Astrocyte (in vitro differentiated cells and primary cell): ENCODE measurements around the gene TMEM9. TPM values are rescaled to one million over a fixed set of nuclear protein-coding genes. Genes with fewer than 3 reads are reported as not detected.

ENCODE experiments used
- DNase-seq: peaks from one replicate; pipeline ENCODE4 v3.0.0-alpha.2; 2010; ENCODE audit warnings: low read depth
- FAIRE-seq: peaks from 2 replicates; lab custom pipeline; 2011; peaks lifted over from hg19 to GRCh38; lab: Jason Lieb, UNC
- H2AFZ ChIP-seq: 2 replicates; pipeline ENCODE4 v1.6.0; 2012; ENCODE audit warnings: low read depth, low read length, inconsistent platforms
- H3K27ac ChIP-seq: 2 replicates; pipeline ENCODE4 v1.5.1; 2011; ENCODE audit warnings: low read depth, low read length, inconsistent platforms
- H3K27me3 ChIP-seq: 2 replicates; pipeline ENCODE4 v1.6.0; 2011; ENCODE audit warnings: low read length, inconsistent platforms; ENCODE audit not compliant: insufficient read depth
- H3K36me3 ChIP-seq: 2 replicates; pipeline ENCODE4 v1.5.1; 2011; ENCODE audit warnings: low read length, inconsistent platforms; ENCODE audit not compliant: insufficient read depth
- H3K4me1 ChIP-seq: 2 replicates; pipeline ENCODE4 v1.5.1; 2011; ENCODE audit warnings: low read length, inconsistent platforms; ENCODE audit not compliant: insufficient read depth
- H3K4me2 ChIP-seq: 2 replicates; pipeline ENCODE4 v1.6.0; 2012; ENCODE audit warnings: low read length, inconsistent platforms
- H3K4me3 ChIP-seq: 2 replicates; pipeline ENCODE4 v1.5.1; 2011; ENCODE audit warnings: low read depth, mild to moderate bottlenecking, low read length, inconsistent platforms; ENCODE audit not compliant: insufficient read depth
- H3K79me2 ChIP-seq: 2 replicates; pipeline ENCODE4 v1.6.0; 2012; ENCODE audit warnings: mild to moderate bottlenecking, low read length, inconsistent platforms; ENCODE audit not compliant: insufficient read depth
- H3K9ac ChIP-seq: 2 replicates; pipeline ENCODE4 v1.6.0; 2012; ENCODE audit warnings: mild to moderate bottlenecking, low read length, inconsistent platforms
- H3K9me3 ChIP-seq: 2 replicates; pipeline ENCODE4 v1.5.1; 2012; ENCODE audit warnings: low read depth, mild to moderate bottlenecking, low read length, inconsistent platforms; ENCODE audit not compliant: insufficient read depth
- H4K20me1 ChIP-seq: 2 replicates; pipeline ENCODE4 v1.6.0; 2012; ENCODE audit warnings: low read length, inconsistent platforms; ENCODE audit not compliant: insufficient read depth
- H3K27ac Mint-ChIP-seq: one replicate; pipeline ENCODE4 v1.8.0; 2021; ENCODE audit warnings: mild to moderate bottlenecking, mixed read lengths; ENCODE audit not compliant: unreplicated experiment
- H3K27me3 Mint-ChIP-seq: one replicate; pipeline ENCODE4 v1.8.0; 2021; ENCODE audit warnings: low read depth, mixed read lengths; ENCODE audit not compliant: unreplicated experiment
- H3K36me3 Mint-ChIP-seq: one replicate; pipeline ENCODE4 v1.8.0; 2021; ENCODE audit warnings: low read depth, mixed read lengths; ENCODE audit not compliant: unreplicated experiment
- H3K4me1 Mint-ChIP-seq: one replicate; pipeline ENCODE4 v1.8.0; 2021; ENCODE audit warnings: low read depth, mixed read lengths; ENCODE audit not compliant: unreplicated experiment
- H3K4me3 Mint-ChIP-seq: one replicate; pipeline ENCODE4 v1.8.0; 2021; ENCODE audit warnings: mild to moderate bottlenecking, moderate library complexity, mixed read lengths; ENCODE audit not compliant: unreplicated experiment
- H3K9me3 Mint-ChIP-seq: one replicate; pipeline ENCODE4 v1.8.0; 2021; ENCODE audit warnings: mild to moderate bottlenecking, mixed read lengths; ENCODE audit not compliant: unreplicated experiment
- EZH2 ChIP-seq: IDR thresholded peaks from 2 replicates; pipeline ENCODE4 v1.6.1; 2012; ENCODE audit warnings: mild to moderate bottlenecking, low read length, inconsistent platforms; ENCODE audit not compliant: insufficient read depth
- total RNA-seq: library from RNA; stranded (reverse); gene quantifications from 2 replicates; pipeline ENCODE4 v1.2.1, GENCODE V29; 2021
- TF ChIP-seq, protein P1 (sequence below): IDR thresholded peaks from 2 replicates; pipeline ENCODE4 v1.5.1; 2011; ENCODE audit warnings: low read depth, mild to moderate bottlenecking, inconsistent platforms, low read length, moderate library complexity; ENCODE audit not compliant: insufficient read depth

Gene TMEM9
- total RNA-seq, 1 donor from 2014 or later, result 88.1 TPM

- H4K20me1 ChIP-seq, result no peaks in the 10 kb centered on the region
- Mint-ChIP-seq H3K4me3 (no peak overlapping the region), H3K4me1 (peaks cover 3% of the 10 kb centered on the region), H3K9me3 (peaks cover 1% of the 10 kb centered on the region), H3K27ac (no peak overlapping the region), H3K27me3 (peaks cover 8% of the 10 kb centered on the region), H3K36me3 (peaks cover 2% of the 10 kb centered on the region)
- TF ChIP-seq, protein P1, sequence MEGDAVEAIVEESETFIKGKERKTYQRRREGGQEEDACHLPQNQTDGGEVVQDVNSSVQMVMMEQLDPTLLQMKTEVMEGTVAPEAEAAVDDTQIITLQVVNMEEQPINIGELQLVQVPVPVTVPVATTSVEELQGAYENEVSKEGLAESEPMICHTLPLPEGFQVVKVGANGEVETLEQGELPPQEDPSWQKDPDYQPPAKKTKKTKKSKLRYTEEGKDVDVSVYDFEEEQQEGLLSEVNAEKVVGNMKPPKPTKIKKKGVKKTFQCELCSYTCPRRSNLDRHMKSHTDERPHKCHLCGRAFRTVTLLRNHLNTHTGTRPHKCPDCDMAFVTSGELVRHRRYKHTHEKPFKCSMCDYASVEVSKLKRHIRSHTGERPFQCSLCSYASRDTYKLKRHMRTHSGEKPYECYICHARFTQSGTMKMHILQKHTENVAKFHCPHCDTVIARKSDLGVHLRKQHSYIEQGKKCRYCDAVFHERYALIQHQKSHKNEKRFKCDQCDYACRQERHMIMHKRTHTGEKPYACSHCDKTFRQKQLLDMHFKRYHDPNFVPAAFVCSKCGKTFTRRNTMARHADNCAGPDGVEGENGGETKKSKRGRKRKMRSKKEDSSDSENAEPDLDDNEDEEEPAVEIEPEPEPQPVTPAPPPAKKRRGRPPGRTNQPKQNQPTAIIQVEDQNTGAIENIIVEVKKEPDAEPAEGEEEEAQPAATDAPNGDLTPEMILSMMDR, result no peak
- no peak for TF ChIP-seq EZH2
- H3K9ac ChIP-seq, result no peak overlapping the region
- H3K36me3 ChIP-seq, result no peaks in the 10 kb centered on the region
- H3K4me2 ChIP-seq, result no peak overlapping the region
- peaks cover 14% of the 10 kb centered on the region for H3K27me3 ChIP-seq
- no peak overlapping the region for H3K27ac ChIP-seq
- no peak overlapping the region for H2AFZ ChIP-seq
- H3K79me2 ChIP-seq, result no peaks in the 10 kb centered on the region
- H3K9me3 ChIP-seq, result no peaks in the 10 kb centered on the region
- H3K4me3 ChIP-seq, result no peak overlapping the region
- FAIRE-seq, result no peak
- DNase-seq, result no peak
- peaks cover 3% of the 10 kb centered on the region for H3K4me1 ChIP-seq
Measured at GRCh38 chr1:201169203-201169602, 14.9 kb upstream of the TMEM9 start.

DNA sequence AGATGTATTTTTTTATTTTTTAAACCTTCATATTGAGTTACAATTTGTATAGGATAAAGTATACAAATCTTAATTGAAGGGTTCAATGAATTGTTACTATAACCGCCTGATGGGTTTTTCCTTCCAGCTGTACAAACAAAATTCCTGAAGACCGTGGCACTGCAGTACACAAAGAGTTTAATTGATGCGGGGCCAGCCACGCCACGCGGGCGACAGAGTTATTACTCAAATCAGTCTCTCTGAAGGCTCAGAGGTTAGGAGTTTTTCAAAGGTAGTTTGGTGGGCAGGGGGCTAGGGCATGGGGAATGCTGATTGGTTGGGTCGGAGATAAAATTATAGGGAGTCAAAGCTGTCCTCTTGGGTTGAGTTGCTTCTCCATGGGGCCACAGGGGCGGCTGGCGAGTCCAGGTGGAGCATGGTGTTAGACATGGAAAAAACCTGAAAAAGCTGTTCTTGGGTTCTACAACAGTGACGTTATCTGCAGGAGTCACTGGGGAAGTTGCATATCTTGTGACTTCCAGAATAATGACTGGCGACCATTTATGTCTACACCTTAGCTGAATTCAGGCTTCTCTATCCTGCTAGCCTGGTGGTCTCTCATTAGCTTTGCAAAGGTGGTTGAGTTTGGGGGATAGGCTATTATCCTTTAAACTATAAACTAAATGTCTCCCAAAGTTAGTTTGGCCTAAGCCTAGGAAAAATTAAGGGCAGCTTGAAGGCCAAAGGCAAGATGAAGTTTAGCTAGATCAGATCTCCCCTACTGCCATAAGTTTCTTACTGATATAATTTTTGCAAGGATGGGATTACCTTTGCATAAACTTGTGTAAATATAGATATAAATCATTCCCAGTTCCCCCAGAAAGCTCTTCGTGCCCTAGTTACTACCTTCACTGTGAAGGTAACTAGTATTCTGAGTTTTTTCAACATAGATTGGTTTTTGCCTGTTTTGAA lies 13.0 kb upstream of the TMEM9 start:
- FAIRE-seq (no peak), DNase-seq (no peak)
- peaks cover 2% of the 10 kb centered on the region for H3K36me3 Mint-ChIP-seq
- no peak overlapping the region for H3K27ac Mint-ChIP-seq
- H3K4me1 Mint-ChIP-seq, result peaks cover 3% of the 10 kb centered on the region
- Histone ChIP-seq H4K20me1 (no peaks in the 10 kb centered on the region), H3K36me3 (no peaks in the 10 kb centered on the region), H3K4me3 (no peak overlapping the region), H3K4me2 (no peak overlapping the region), H3K27me3 (peaks cover 21% of the 10 kb centered on the region), H3K9ac (no peak overlapping the region), H3K79me2 (no peaks in the 10 kb centered on the region), H3K9me3 (no peaks in the 10 kb centered on the region), H3K27ac (no peak overlapping the region), H3K4me1 (peaks cover 3% of the 10 kb centered on the region), H2AFZ (no peak overlapping the region)
- H3K27me3 Mint-ChIP-seq, result peaks cover 5% of the 10 kb centered on the region
- H3K4me3 Mint-ChIP-seq, result no peak overlapping the region
- no peaks in the 10 kb centered on the region for H3K9me3 Mint-ChIP-seq
- no peak for TF ChIP-seq EZH2
- TF ChIP-seq, protein P1, result no peak

DNA sequence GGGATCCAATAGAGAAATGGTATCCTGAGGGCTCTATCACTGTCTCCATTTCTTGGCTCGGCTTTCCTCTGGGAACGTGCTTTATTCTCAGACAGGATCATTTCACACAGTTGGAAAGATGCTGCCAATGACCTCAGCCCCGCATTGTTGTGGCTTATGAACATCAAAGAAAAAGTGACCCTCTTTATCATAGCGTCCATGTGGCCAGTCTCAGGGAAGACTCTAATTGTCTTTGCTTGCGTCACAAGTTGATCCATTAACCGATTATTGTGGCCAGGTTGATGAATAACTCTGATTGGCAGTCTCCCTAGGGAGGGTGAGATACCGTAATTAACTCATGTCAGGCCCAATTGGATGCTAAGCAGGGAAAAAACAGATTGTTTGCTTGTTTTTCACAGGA lies 10.4 kb upstream of the TMEM9 start:
- TF ChIP-seq, protein P1, result no peak
- no peak for TF ChIP-seq EZH2
- FAIRE-seq, result no peak

More for the DNA sequence above, 10.4 kb upstream of the TMEM9 start:
- DNase-seq, result no peak
- H3K4me1 ChIP-seq, result no peaks in the 10 kb centered on the region
- no peaks in the 10 kb centered on the region for H3K9me3 ChIP-seq
- Mint-ChIP-seq H3K36me3 (no peaks in the 10 kb centered on the region), H3K4me1 (no peaks in the 10 kb centered on the region), H3K27ac (no peak overlapping the region), H3K9me3 (no peaks in the 10 kb centered on the region), H3K27me3 (peaks cover 9% of the 10 kb centered on the region), H3K4me3 (no peak overlapping the region)
- H2AFZ ChIP-seq, result no peak overlapping the region
- no peaks in the 10 kb centered on the region for H3K79me2 ChIP-seq
- no peak overlapping the region for H3K9ac ChIP-seq
- H3K4me3 ChIP-seq, result no peak overlapping the region
- H4K20me1 ChIP-seq, result no peaks in the 10 kb centered on the region
- H3K4me2 ChIP-seq, result no peak overlapping the region
- H3K27ac ChIP-seq, result no peak overlapping the region
- peaks cover 29% of the 10 kb centered on the region for H3K27me3 ChIP-seq
- H3K36me3 ChIP-seq, result no peaks in the 10 kb centered on the region
